Central memory CD4-positive, alpha-beta T cell (primary cell): ENCODE measurements around the gene RCAN1.

ENCODE experiments used
- DNase-seq: peaks from one replicate; pipeline ENCODE4 v3.0.0; 2022

The RCAN1 gene

GRCh38 chr21:34536820-34537219, 78.1 kb downstream of the RCAN1 start:
- no peak for DNase-seq

GRCh38 chr21:34536311-34536710, 78.6 kb downstream of the RCAN1 start:
- DNase-seq: no peak

- DNase-seq: no peak
These were observed 79.0 kb downstream of the RCAN1 start for GRCh38 chr21:34535886-34536285.

- DNase-seq: no peak
These were observed 80.4 kb downstream of the RCAN1 start for GRCh38 chr21:34534522-34534921.

GRCh38 chr21:34533938-34534337, 81.0 kb downstream of the RCAN1 start:
- DNase-seq: no peak

- no peak for DNase-seq
These were observed 83.5 kb downstream of the RCAN1 start for GRCh38 chr21:34531399-34531798.

GRCh38 chr21:34530261-34530660, 84.7 kb downstream of the RCAN1 start:
- DNase-seq: no peak

- no peak for DNase-seq
These were observed 86.8 kb downstream of the RCAN1 start for GRCh38 chr21:34528131-34528561.

- DNase-seq: no peak
These were observed 88.2 kb downstream of the RCAN1 start for GRCh38 chr21:34526618-34527290.

- DNase-seq: no peak
These were observed 88.7 kb downstream of the RCAN1 start for GRCh38 chr21:34526241-34526617.

- DNase-seq: no peak
These were observed 90.0 kb downstream of the RCAN1 start for GRCh38 chr21:34524646-34525601.

GRCh38 chr21:34523019-34523555, 91.8 kb downstream of the RCAN1 start:
- DNase-seq: no peak

- DNase-seq: no peak
These were observed 92.6 kb downstream of the RCAN1 start for GRCh38 chr21:34522284-34522683.

GRCh38 chr21:34521561-34521960, 93.4 kb downstream of the RCAN1 start:
- no peak for DNase-seq

GRCh38 chr21:34520764-34521508, 94.0 kb downstream of the RCAN1 start:
- DNase-seq: no peak

GRCh38 chr21:34520281-34520680, 94.6 kb downstream of the RCAN1 start:
- no peak for DNase-seq

GRCh38 chr21:34519694-34520093, 95.2 kb downstream of the RCAN1 start:
- DNase-seq: no peak

GRCh38 chr21:34519016-34519415, 95.9 kb downstream of the RCAN1 start:
- DNase-seq: no peak

- DNase-seq: no peak
These were observed 96.6 kb downstream of the RCAN1 start for GRCh38 chr21:34518301-34518700.

GRCh38 chr21:34517491-34518245, 97.2 kb downstream of the RCAN1 start:
- DNase-seq: no peak

GRCh38 chr21:34517039-34517438, 97.9 kb downstream of the RCAN1 start:
- DNase-seq: no peak

GRCh38 chr21:34514576-34515115, 100.3 kb downstream of the RCAN1 start:
- DNase-seq: no peak
